Measurements from ENCODE around the gene MSMB. TPM values are rescaled to one million over a fixed set of nuclear protein-coding genes. Genes with fewer than 3 reads are reported as not detected.

The MSMB gene
- total and polyA plus RNA-seq, 2 of the 4 experiments (the other 2 are of a cell fraction): not detected

DNA sequence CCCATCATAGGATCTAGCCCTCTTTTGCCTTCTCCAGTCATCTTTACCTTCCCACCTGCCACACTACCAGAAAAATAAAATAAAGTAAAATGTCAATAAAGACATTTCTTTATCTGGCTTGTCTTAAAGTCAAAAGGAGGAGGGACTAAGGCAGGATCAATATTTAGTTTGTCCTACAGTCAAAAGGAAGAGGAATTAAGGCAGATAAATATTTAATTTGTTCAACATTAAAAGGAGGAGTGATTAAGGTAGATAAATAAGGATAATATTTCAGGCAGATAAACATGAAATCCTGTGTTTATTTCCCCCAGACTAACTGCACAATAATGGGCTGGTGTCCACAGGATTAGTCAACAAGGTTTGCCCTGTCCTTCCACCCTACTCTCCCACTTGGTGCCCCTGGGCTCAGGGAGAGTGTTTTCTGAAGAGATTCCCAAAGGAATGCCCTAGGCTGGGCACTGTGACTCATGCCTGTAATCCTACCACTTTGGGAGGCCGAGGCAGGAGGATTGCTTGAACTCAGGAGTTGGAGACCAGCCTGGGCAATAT, 18.3 kb upstream of the MSMB start:
- Histone ChIP-seq H2BK5ac (ENCODE audit: low read depth, low read length, poor library complexity, severe bottlenecking) (no peak overlapping the region), H3K4me2 (ENCODE audit: low read depth, low read length) (no peak overlapping the region), H3K14ac (replicated peaks; ENCODE audit: low read depth, low read length) (no peak overlapping the region), H3K27me3 (ENCODE audit: control insufficient read depth, insufficient read depth, low read length) (peaks cover 7% of the 10 kb centered on the region), H3K9me1 (ENCODE audit: insufficient read depth, low read length) (no peaks in the 10 kb centered on the region), H4K20me1 (ENCODE audit: insufficient read depth, low read length) (no peaks in the 10 kb centered on the region), H2BK120ac (ENCODE audit: low read depth, low read length) (no peak overlapping the region), H3K56ac (ENCODE audit: extremely low read depth, insufficient read depth, low read length) (no peak overlapping the region), H3K27ac (ENCODE audit: insufficient read depth, low read length) (no peak overlapping the region), H2AK9ac (replicated peaks; ENCODE audit: low read depth, low read length, poor library complexity) (no peak overlapping the region), H3K4ac (ENCODE audit: low read depth, low read length) (no peak overlapping the region), H4K5ac (ENCODE audit: low read depth, low read length) (no peak overlapping the region), H4K8ac (ENCODE audit: low read depth in 2 of 2, low read length in 2 of 2) (no peak overlapping the region), H3K18ac (ENCODE audit: low read depth, low read length) (no peak overlapping the region), H3K4me3 (ENCODE audit: insufficient read depth, low read depth, low read length) (no peak overlapping the region), H2AFZ (replicated peaks; ENCODE audit: low read length, poor library complexity) (no peak overlapping the region), H2BK15ac (ENCODE audit: low read depth, low read length) (no peak overlapping the region), H3K79me1 (ENCODE audit: low read depth in 1 of 2, low read length in 2 of 2) (no peaks in the 10 kb centered on the region), H2BK20ac (ENCODE audit: low read depth, low read length) (no peak overlapping the region), H3K4me1 (ENCODE audit: control insufficient read depth, insufficient read depth, low read length) (peaks cover 1% of the 10 kb centered on the region; the same call in 1 of the 2 replicates), H3K9me3 (ENCODE audit: control insufficient read depth, insufficient read depth, low read length) (no peaks in the 10 kb centered on the region), H3K23ac (ENCODE audit: low read depth, low read length) (no peak overlapping the region), H2AK5ac (ENCODE audit: low read depth, low read length) (no peak overlapping the region), H3K9ac (ENCODE audit: low read depth, low read length) (no peak overlapping the region), H3K36me3 (ENCODE audit: control insufficient read depth, insufficient read depth, low read length) (no peaks in the 10 kb centered on the region), H4K91ac (ENCODE audit: insufficient read depth, low read depth, low read length) (no peak overlapping the region)
- ChIA-PET POLR2A (ENCODE audit: unreplicated experiment) (interaction anchor here (0.6 kb wide), 1 partner anchor 17 kb away, joined by 3 read pairs; no protein-coding TSS in a partner anchor), CTCF (no interaction called here)
- TF ChIP-seq, protein P1, sequence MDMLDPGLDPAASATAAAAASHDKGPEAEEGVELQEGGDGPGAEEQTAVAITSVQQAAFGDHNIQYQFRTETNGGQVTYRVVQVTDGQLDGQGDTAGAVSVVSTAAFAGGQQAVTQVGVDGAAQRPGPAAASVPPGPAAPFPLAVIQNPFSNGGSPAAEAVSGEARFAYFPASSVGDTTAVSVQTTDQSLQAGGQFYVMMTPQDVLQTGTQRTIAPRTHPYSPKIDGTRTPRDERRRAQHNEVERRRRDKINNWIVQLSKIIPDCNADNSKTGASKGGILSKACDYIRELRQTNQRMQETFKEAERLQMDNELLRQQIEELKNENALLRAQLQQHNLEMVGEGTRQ (IDR thresholded peaks at IDR 0.05; ENCODE audit: low read depth, low read length): no peak
- TF ChIP-seq CHD1 (IDR thresholded peaks at IDR 0.05; ENCODE audit: low read depth, low read length): no peak
- TF ChIP-seq, protein P2, sequence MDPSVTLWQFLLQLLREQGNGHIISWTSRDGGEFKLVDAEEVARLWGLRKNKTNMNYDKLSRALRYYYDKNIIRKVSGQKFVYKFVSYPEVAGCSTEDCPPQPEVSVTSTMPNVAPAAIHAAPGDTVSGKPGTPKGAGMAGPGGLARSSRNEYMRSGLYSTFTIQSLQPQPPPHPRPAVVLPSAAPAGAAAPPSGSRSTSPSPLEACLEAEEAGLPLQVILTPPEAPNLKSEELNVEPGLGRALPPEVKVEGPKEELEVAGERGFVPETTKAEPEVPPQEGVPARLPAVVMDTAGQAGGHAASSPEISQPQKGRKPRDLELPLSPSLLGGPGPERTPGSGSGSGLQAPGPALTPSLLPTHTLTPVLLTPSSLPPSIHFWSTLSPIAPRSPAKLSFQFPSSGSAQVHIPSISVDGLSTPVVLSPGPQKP (IDR thresholded peaks at IDR 0.05; ENCODE audit: borderline replicate concordance, low read depth, low read length): no peak
- no peak for TF ChIP-seq BHLHE40 (IDR thresholded peaks at IDR 0.05; ENCODE audit: low read depth, low read length)
- TF ChIP-seq CEBPB (IDR thresholded peaks at IDR 0.05; ENCODE audit: low read depth, low read length): no peak
- intact Hi-C loops (cut with micrococcal nuclease) (no loop called here), dilution Hi-C loops (cut with HindIII; ENCODE audit: low sequenced_read_pairs, unreplicated experiment) (no loop called here), in situ Hi-C loops (cut with MboI; ENCODE audit: low sequenced_read_pairs) (no loop called here)
- no TSS peak for BruUV-seq (replicated peaks)
- ATAC-seq (ENCODE audit: low read depth): no peak
- no CpG with 5 or more reads among the region's 1 CpG for WGBS, 2 experiments (ENCODE audit: extremely low coverage in 2 of 2, insufficient read length in 1 of 2)
- no peak for DNase-seq
